Measurements from ENCODE around the gene SERPINI1. TPM values are rescaled to one million over a fixed set of nuclear protein-coding genes. Genes with fewer than 3 reads are reported as not detected.

The SERPINI1 gene
- total RNA-seq, 1 donor from 2014 or later, result 15.5 TPM

GRCh38 chr3:167798443-167798842 is 62.9 kb downstream of the SERPINI1 start:
- Mint-ChIP-seq H3K4me1 (ENCODE audit: unreplicated experiment) (no peaks in the 10 kb centered on the region), H3K4me3 (ENCODE audit: unreplicated experiment) (no peak overlapping the region), H3K27ac (ENCODE audit: unreplicated experiment) (no peak overlapping the region), H3K9me3 (ENCODE audit: unreplicated experiment) (no peaks in the 10 kb centered on the region), H3K27me3 (ENCODE audit: unreplicated experiment) (no peaks in the 10 kb centered on the region), H3K36me3 (ENCODE audit: low read depth, unreplicated experiment) (no peaks in the 10 kb centered on the region)
- DNase-seq (ENCODE audit: low spot score), result no peak
- TF ChIP-seq CTCF (IDR thresholded peaks at IDR 0.05; ENCODE audit: unreplicated experiment), result no peak

GRCh38 chr3:167808910-167809309 is 73.4 kb downstream of the SERPINI1 start:
- no peaks in the 10 kb centered on the region for H3K4me1 Mint-ChIP-seq (ENCODE audit: unreplicated experiment)
- no peak overlapping the region for H3K27ac Mint-ChIP-seq (ENCODE audit: unreplicated experiment)
- H3K9me3 Mint-ChIP-seq (ENCODE audit: unreplicated experiment), result no peaks in the 10 kb centered on the region
- H3K27me3 Mint-ChIP-seq (ENCODE audit: unreplicated experiment), result no peaks in the 10 kb centered on the region
- H3K36me3 Mint-ChIP-seq (ENCODE audit: low read depth, unreplicated experiment), result no peaks in the 10 kb centered on the region
- DNase-seq (ENCODE audit: low spot score), result no peak
- TF ChIP-seq CTCF (IDR thresholded peaks at IDR 0.05; ENCODE audit: unreplicated experiment), result no peak
- no peak overlapping the region for H3K4me3 Mint-ChIP-seq (ENCODE audit: unreplicated experiment)

DNA sequence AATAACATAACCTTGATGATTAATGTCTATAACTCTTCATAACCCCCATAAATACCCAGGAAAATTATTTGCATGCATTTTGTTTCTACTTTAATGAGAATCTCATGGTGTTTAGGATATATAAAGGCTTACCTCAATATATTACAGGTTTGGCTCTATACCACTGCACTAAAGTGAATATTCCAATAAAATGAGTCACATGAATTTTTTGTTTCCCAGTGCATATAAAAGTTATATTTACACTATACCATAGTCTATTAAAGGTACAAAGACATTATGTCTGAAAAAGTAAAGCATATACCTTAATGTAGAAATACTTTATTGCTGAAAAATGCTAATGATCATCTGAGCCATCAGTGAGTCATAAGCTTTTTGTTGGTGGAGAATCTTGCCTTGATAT is 74.7 kb downstream of the SERPINI1 start:
- no peak overlapping the region for H3K27ac Mint-ChIP-seq (ENCODE audit: unreplicated experiment)
- no peaks in the 10 kb centered on the region for H3K9me3 Mint-ChIP-seq (ENCODE audit: unreplicated experiment)

GRCh38 chr3:167811031-167811430 is 75.5 kb downstream of the SERPINI1 start:
- no peak for DNase-seq (ENCODE audit: low spot score)
- no peak overlapping the region for H3K27ac Mint-ChIP-seq (ENCODE audit: unreplicated experiment)
- no peaks in the 10 kb centered on the region for H3K4me1 Mint-ChIP-seq (ENCODE audit: unreplicated experiment)
- no peak for TF ChIP-seq CTCF (IDR thresholded peaks at IDR 0.05; ENCODE audit: unreplicated experiment)
- H3K9me3 Mint-ChIP-seq (ENCODE audit: unreplicated experiment), result no peaks in the 10 kb centered on the region
- no peaks in the 10 kb centered on the region for H3K36me3 Mint-ChIP-seq (ENCODE audit: low read depth, unreplicated experiment)
- no peak overlapping the region for H3K4me3 Mint-ChIP-seq (ENCODE audit: unreplicated experiment)
- H3K27me3 Mint-ChIP-seq (ENCODE audit: unreplicated experiment), result no peaks in the 10 kb centered on the region

More for the DNA sequence above, 74.7 kb downstream of the SERPINI1 start:
- no peaks in the 10 kb centered on the region for H3K4me1 Mint-ChIP-seq (ENCODE audit: unreplicated experiment)
- H3K4me3 Mint-ChIP-seq (ENCODE audit: unreplicated experiment), result no peak overlapping the region
- TF ChIP-seq CTCF (IDR thresholded peaks at IDR 0.05; ENCODE audit: unreplicated experiment), result no peak
- no peak for DNase-seq (ENCODE audit: low spot score)
- H3K27me3 Mint-ChIP-seq (ENCODE audit: unreplicated experiment), result no peaks in the 10 kb centered on the region
- H3K36me3 Mint-ChIP-seq (ENCODE audit: low read depth, unreplicated experiment), result no peaks in the 10 kb centered on the region

DNA sequence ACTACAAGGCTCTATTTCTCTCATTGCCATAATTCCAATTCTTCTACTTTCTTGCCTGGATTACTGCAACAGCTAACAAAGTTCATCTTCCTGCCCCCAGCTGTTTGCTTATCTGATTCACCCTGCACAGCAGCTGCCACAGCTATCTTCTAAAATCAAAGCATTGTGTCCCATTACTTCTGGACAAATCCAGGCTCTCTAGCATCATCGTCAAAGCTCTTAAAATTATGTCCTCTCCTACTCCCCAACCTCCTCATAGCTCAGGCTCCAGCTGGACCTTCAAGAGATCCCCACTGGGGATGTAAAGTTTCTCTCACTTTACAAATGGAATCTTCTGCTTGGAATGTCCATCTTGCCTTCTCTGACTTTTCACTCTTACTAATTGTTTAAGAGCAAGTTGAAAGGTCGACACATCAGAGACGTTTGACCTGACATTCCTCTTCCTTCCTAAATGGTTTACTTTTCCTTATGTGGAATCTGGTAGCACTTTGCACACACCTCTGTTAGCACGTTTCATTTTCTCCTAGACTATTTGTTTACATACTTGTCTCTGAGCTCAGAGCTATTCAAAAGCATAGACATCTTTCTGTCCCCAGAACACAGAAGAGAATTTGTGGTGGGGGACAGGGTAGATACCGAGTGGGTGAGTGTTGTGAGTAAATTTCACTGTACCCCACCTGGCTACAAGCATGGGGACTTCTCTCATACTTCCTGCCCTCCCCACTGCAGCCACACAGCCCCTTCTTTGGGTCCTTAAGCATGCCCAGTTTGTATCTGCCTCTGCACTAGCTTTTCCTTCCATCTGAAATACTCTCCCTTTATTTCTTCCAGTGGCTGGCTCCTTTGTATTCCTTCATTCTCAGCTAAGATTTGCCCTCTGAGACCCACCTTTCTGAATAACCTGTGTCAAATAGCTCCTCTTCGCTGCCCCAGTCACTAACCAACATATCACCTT is 77.9 kb downstream of the SERPINI1 start:
- TF ChIP-seq CTCF (IDR thresholded peaks at IDR 0.05; ENCODE audit: unreplicated experiment), result no peak
- Mint-ChIP-seq H3K4me1 (ENCODE audit: unreplicated experiment) (no peaks in the 10 kb centered on the region), H3K27ac (ENCODE audit: unreplicated experiment) (no peak overlapping the region), H3K27me3 (ENCODE audit: unreplicated experiment) (peaks cover 1% of the 10 kb centered on the region), H3K4me3 (ENCODE audit: unreplicated experiment) (no peak overlapping the region), H3K9me3 (ENCODE audit: unreplicated experiment) (no peaks in the 10 kb centered on the region), H3K36me3 (ENCODE audit: low read depth, unreplicated experiment) (no peaks in the 10 kb centered on the region)
- no peak for DNase-seq (ENCODE audit: low spot score)
